IMR-90 (cell line): Measurements from ENCODE around the gene CCDC40. TPM values are rescaled to one million over a fixed set of nuclear protein-coding genes. Genes with fewer than 3 reads are reported as not detected.

Experiments used
- ATAC-seq: fragments of 200-7000 bp; cut with Tn5 transposase; 2 replicates; pipeline ENCODE4 v1.9.1; 2020; ENCODE audit warnings: low read depth, mild to moderate bottlenecking, moderate library complexity
- BruUV-seq: library from RNA; stranded (reverse); fragments of 400-500 nt; replicated peaks from 2 replicates; lab custom pipeline; 2021; lab: Mats Ljungman, UMichigan
- CTCF ChIA-PET: fragments of 300-600 bp; formaldehyde crosslinking; extraction: SDS; loops from one replicate; lab custom pipeline; 2021; ENCODE audit warnings: antibody characterized with exemption; lab: Yijun Ruan, JAX
- POLR2A ChIA-PET: fragments of 300-600 bp; sonication (Branson Sonifier 250); formaldehyde crosslinking; loops from one replicate; lab custom pipeline; 2022; ENCODE audit warnings: antibody characterized with exemption; ENCODE audit not compliant: unreplicated experiment; lab: Charles Lee
- DNase-seq: peaks from one replicate; pipeline ENCODE4 v3.0.0; 2013
- H2AFZ ChIP-seq: replicated peaks from 2 replicates; pipeline ENCODE3; 2013; ENCODE audit warnings: low read length, mild to moderate bottlenecking; ENCODE audit not compliant: poor library complexity
- H2AK5ac ChIP-seq: 2 replicates; pipeline ENCODE4 v1.6.1; 2013; ENCODE audit warnings: low read depth, low read length, inconsistent platforms
- H2AK9ac ChIP-seq: replicated peaks from 2 replicates; pipeline ENCODE3; 2013; ENCODE audit warnings: mild to moderate bottlenecking, low read depth, low read length, moderate library complexity; ENCODE audit not compliant: poor library complexity
- H2BK120ac ChIP-seq: 2 replicates; pipeline ENCODE4 v1.6.1; 2013; ENCODE audit warnings: low read depth, low read length, inconsistent platforms
- H2BK15ac ChIP-seq: 3 replicates; pipeline ENCODE4 v1.6.1; 2013; ENCODE audit warnings: low read depth, low read length, inconsistent platforms
- H2BK20ac ChIP-seq: 2 replicates; pipeline ENCODE4 v1.6.1; 2013; ENCODE audit warnings: low read depth, mild to moderate bottlenecking, inconsistent platforms, low read length, moderate library complexity
- H2BK5ac ChIP-seq: 2 replicates; pipeline ENCODE4 v1.6.1; 2013; ENCODE audit warnings: mild to moderate bottlenecking, low read depth, low read length, inconsistent platforms; ENCODE audit not compliant: poor library complexity, severe bottlenecking
- H3K14ac ChIP-seq: replicated peaks from 2 replicates; pipeline ENCODE4 v1.6.1; 2013; ENCODE audit warnings: low read depth, low read length, inconsistent platforms
- H3K18ac ChIP-seq: 2 replicates; pipeline ENCODE4 v1.6.1; 2013; ENCODE audit warnings: low read depth, low read length, control low read depth
- H3K23ac ChIP-seq: 2 replicates; pipeline ENCODE4 v1.6.1; 2013; ENCODE audit warnings: low read depth, low read length, inconsistent platforms
- H3K27ac ChIP-seq: 2 replicates; pipeline ENCODE4 v1.5.1; 2013; ENCODE audit warnings: mild to moderate bottlenecking, control low read depth, low read length; ENCODE audit not compliant: insufficient read depth
- H3K27me3 ChIP-seq: 2 replicates; pipeline ENCODE4 v1.6.1; 2013; ENCODE audit warnings: low read length; ENCODE audit not compliant: control insufficient read depth, insufficient read depth
- H3K36me3 ChIP-seq: 2 replicates; pipeline ENCODE4 v1.6.1; 2013; ENCODE audit warnings: low read length, mixed read lengths; ENCODE audit not compliant: control insufficient read depth, insufficient read depth
- H3K4ac ChIP-seq: 2 replicates; pipeline ENCODE4 v1.6.1; 2013; ENCODE audit warnings: low read depth, low read length, inconsistent platforms
- H3K4me1 ChIP-seq: 2 replicates; pipeline ENCODE4 v1.6.1; 2013; ENCODE audit warnings: low read length, mixed read lengths; ENCODE audit not compliant: control insufficient read depth, insufficient read depth
- H3K4me2 ChIP-seq: 2 replicates; pipeline ENCODE4 v1.6.1; 2013; ENCODE audit warnings: low read depth, mild to moderate bottlenecking, control low read depth, low read length, moderate library complexity
- H3K4me3 ChIP-seq: 2 replicates; pipeline ENCODE4 v1.5.1; 2013; ENCODE audit warnings: low read depth, mild to moderate bottlenecking, control low read depth, low read length, moderate library complexity; ENCODE audit not compliant: insufficient read depth
- H3K56ac ChIP-seq: 2 replicates; pipeline ENCODE4 v1.6.1; 2013; ENCODE audit warnings: low read length, inconsistent platforms; ENCODE audit not compliant: insufficient read depth; ENCODE audit errors: extremely low read depth
- H3K79me1 ChIP-seq, 2 experiments: 2 replicates each; pipeline ENCODE4 v1.6.1; 2013; ENCODE audit warnings: low read length in 2 of 2, inconsistent platforms in 1 of 2, low read depth in 1 of 2
- H3K9ac ChIP-seq: 2 replicates; pipeline ENCODE4 v1.6.1; 2013; ENCODE audit warnings: low read depth, low read length, control low read depth
- H3K9me1 ChIP-seq: 2 replicates; pipeline ENCODE4 v1.6.1; 2013; ENCODE audit warnings: low read length, inconsistent platforms; ENCODE audit not compliant: insufficient read depth
- H3K9me3 ChIP-seq: 2 replicates; pipeline ENCODE4 v1.6.1; 2013; ENCODE audit warnings: low read length; ENCODE audit not compliant: control insufficient read depth, insufficient read depth
- H4K20me1 ChIP-seq: 2 replicates; pipeline ENCODE4 v1.6.1; 2013; ENCODE audit warnings: low read length, inconsistent platforms; ENCODE audit not compliant: insufficient read depth
- H4K5ac ChIP-seq: 2 replicates; pipeline ENCODE4 v1.6.1; 2013; ENCODE audit warnings: mild to moderate bottlenecking, low read depth, low read length, control low read depth
- H4K8ac ChIP-seq, 2 experiments: 2 replicates each; pipeline ENCODE4 v1.6.1; 2013; ENCODE audit warnings: low read depth in 2 of 2, low read length in 2 of 2, control low read depth in 1 of 2, inconsistent platforms in 1 of 2
- H4K91ac ChIP-seq: 2 replicates; pipeline ENCODE4 v1.6.1; 2013; ENCODE audit warnings: low read depth, low read length, inconsistent platforms; ENCODE audit not compliant: insufficient read depth
- CEBPB ChIP-seq: IDR thresholded peaks from 2 replicates; pipeline ENCODE4 v1.6.1; 2012; ENCODE audit warnings: low read depth, low read length, improper control_type of control experiment
- CHD1 ChIP-seq: IDR thresholded peaks from 2 replicates; pipeline ENCODE4 v1.6.1; 2012; ENCODE audit warnings: low read depth, low read length, improper control_type of control experiment
- MXI1 ChIP-seq: IDR thresholded peaks from 2 replicates; pipeline ENCODE4 v1.6.1; 2012; ENCODE audit warnings: low read depth, mild to moderate bottlenecking, low read length, moderate library complexity, borderline replicate concordance
- NFE2L2 ChIP-seq: fragments of 150-350 bp; IDR thresholded peaks from 2 replicates; pipeline ENCODE4 v1.6.1; 2016; ENCODE audit warnings: low read depth, mild to moderate bottlenecking, low read length
- POLR2A ChIP-seq: IDR thresholded peaks from 2 replicates; pipeline ENCODE4 v1.6.1; 2012; ENCODE audit warnings: mild to moderate bottlenecking, low read depth, low read length
- RCOR1 ChIP-seq: IDR thresholded peaks from 2 replicates; pipeline ENCODE4 v1.6.1; 2012; ENCODE audit warnings: mild to moderate bottlenecking, low read length, improper control_type of control experiment; ENCODE audit not compliant: insufficient replicate concordance
- SMC3 ChIP-seq: fragments of 150-350 bp; IDR thresholded peaks from 2 replicates; pipeline ENCODE4 v1.6.1; 2016; ENCODE audit warnings: low read depth, mild to moderate bottlenecking, antibody characterized with exemption, low read length, moderate library complexity
- WGBS, 2 experiments: methylation state at CpG; one replicate each; pipeline versions ENCODE4 v1.1.5 to v1.1.7; 2013; ENCODE audit warnings: missing lambda C conversion rate in 2 of 2; ENCODE audit not compliant: insufficient read length in 1 of 2; ENCODE audit errors: extremely low coverage in 2 of 2; 5-methylcytosine and 5-hydroxymethylcytosine counted together
- dilution Hi-C: fragments of 300-500 bp; cut with HindIII; formaldehyde crosslinking; loops from one replicate; pipeline ENCODE4 v1.14.3; 2018; ENCODE audit warnings: low sequenced_read_pairs; ENCODE audit not compliant: unreplicated experiment
- in situ Hi-C: fragments of 300-500 bp; cut with MboI; formaldehyde crosslinking; loops from 3 replicates; pipeline ENCODE4 v1.14.3; 2019; ENCODE audit warnings: low sequenced_read_pairs, inconsistent platforms, mixed read lengths
- intact Hi-C: fragments of 100-400 bp; cut with micrococcal nuclease; formaldehyde crosslinking; loops from 2 replicates; pipeline ENCODE4 v1.10.0; 2022
- polyA plus RNA-seq, 3 experiments: library from polyadenylated mRNA; depleted of rRNA; stranded (reverse); fragments of >200 nt; gene quantifications; 2 replicates each; pipeline ENCODE4 v1.2.3, GENCODE V29; 2012; ENCODE audit warnings: low replicate concordance in 1 of 3
- total RNA-seq: library from RNA; depleted of rRNA; stranded (reverse); fragments of >200 nt; gene quantifications from 2 replicates; pipeline ENCODE4 v1.2.3, GENCODE V29; 2012

The CCDC40 gene
- total and polyA plus RNA-seq, 2 of the 4 experiments (the other 2 are of a cell fraction) = 0.90 to 4.7 TPM

DNA sequence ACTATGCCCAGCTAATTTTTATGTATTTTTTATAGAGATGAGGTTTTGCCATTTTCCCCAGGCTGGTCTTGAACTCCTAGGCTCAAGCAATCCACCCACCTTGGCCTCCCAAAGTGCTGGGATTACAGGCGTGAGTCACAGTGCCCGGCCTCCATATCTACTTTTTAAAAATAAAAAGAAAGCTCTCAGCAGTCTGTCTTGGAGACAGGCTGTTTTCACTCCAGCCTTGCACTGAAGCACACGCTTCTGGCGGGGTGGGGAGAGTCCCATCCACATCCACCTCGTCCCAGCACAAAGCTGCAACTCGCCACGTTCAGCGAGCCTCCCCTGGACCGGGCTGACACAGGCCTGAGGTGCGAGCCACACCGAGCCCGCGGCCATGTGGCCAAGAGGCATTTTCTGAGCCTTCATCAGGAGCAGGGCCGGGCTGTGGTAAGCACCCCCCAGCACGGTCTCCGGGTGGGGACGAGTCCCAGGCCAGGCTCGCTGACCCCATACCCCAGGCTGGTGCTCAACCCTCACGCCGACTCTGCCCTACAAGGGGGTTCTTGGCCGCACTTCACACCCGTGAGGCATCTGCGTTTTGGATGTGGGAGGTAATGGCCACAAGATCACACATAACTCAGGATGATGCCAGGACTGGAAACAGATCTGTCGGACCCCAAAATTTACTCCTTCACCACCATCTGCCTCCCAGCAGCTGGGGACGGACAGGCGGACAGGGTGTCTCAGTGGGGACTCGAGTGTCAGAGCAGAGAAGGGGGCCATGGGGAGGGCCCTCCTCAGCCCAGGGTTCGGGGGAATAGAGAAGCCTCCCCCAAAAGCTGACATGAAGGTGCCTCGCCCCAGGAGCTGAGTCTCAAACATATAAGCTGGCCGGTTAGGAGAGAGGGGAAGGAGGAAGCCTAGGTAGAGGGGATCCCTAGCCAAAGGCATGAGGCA lies 29.4 kb upstream of the CCDC40 start (continued):
- TF ChIP-seq CHD1 = no peak
- TF ChIP-seq CEBPB = no peak

GRCh38 chr17:80007939-80008338 lies 28.5 kb upstream of the CCDC40 start:
- no peak overlapping the region for H3K56ac ChIP-seq
- POLR2A ChIA-PET = no interaction called here
- no peak overlapping the region for H4K5ac ChIP-seq
- H3K9me3 ChIP-seq = no peaks in the 10 kb centered on the region
- ATAC-seq (no peak), DNase-seq (no peak)
- H3K79me1 ChIP-seq = peaks cover 0 to 19% of the 10 kb centered on the region in 2 experiments; a peak in 3 of 4 replicates
- H2BK5ac ChIP-seq = no peak overlapping the region
- H3K4me1 ChIP-seq = no peaks in the 10 kb centered on the region; the same call in 1 of the 2 replicates
- no peak overlapping the region for H2AFZ ChIP-seq
- H3K14ac ChIP-seq = no peak overlapping the region
- no peaks in the 10 kb centered on the region for H3K27me3 ChIP-seq
- H3K4me3 ChIP-seq = no peak overlapping the region
- H2BK15ac ChIP-seq = no peak overlapping the region
- H4K91ac ChIP-seq = no peak overlapping the region
- H3K9me1 ChIP-seq = no peaks in the 10 kb centered on the region
- no peak overlapping the region for H3K4me2 ChIP-seq
- in situ Hi-C loops = no loop called here
- H2BK120ac ChIP-seq = no peak overlapping the region
- no peak overlapping the region for H3K4ac ChIP-seq
- intact Hi-C loops = loop anchor here (1.0 to 5.0 kb wide), 3 partner anchors 74 to 254 kb away; partner anchors contain the start of genes GAA and RNF213
- dilution Hi-C loops = no loop called here
- peaks cover 26% of the 10 kb centered on the region for H4K20me1 ChIP-seq
- no CpG with 5 or more reads among the region's 10 CpGs for WGBS, 2 experiments
- BruUV-seq = no TSS peak
- TF ChIP-seq SMC3 (no peak), MXI1 (no peak), NFE2L2 (no peak), RCOR1 (no peak), POLR2A (no peak)
- H3K18ac ChIP-seq = no peak overlapping the region
- no peak overlapping the region for H3K27ac ChIP-seq
- H3K36me3 ChIP-seq = peaks cover 9% of the 10 kb centered on the region
- CTCF ChIA-PET = interaction anchor here (1.0 to 1.2 kb wide), 5 partner anchors 10 to 163 kb away, joined by 3 to 4 read pairs (median 4); no protein-coding TSS in a partner anchor
- H2AK5ac ChIP-seq = no peak overlapping the region
- no peak overlapping the region for H2AK9ac ChIP-seq
- no peak overlapping the region for H4K8ac ChIP-seq
- H2BK20ac ChIP-seq = no peak overlapping the region
- no peak overlapping the region for H3K23ac ChIP-seq
- no peak overlapping the region for H3K9ac ChIP-seq
